Gastrocnemius medialis (tissue), 4 donors: ENCODE measurements around the gene IMPG2.

Experiments used
- CTCF ChIP-seq, 5 experiments: fragments of 450-650 bp in 3 of 5; fragments of 200-600 bp in 2 of 5; sonication (generic) in 2 of 5; IDR thresholded peaks in 4 of 5; conservative IDR thresholded peaks in 1 of 5; 1 replicate in 4 of 5; 2 replicates in 1 of 5; pipeline ENCODE4 v1.5.1; 2016 to 2019; ENCODE audit warnings: antibody characterized with exemption in 5 of 5, mild to moderate bottlenecking in 3 of 5, moderate library complexity in 3 of 5
- POLR2A ChIP-seq, 2 donors: fragments of 450-650 bp; IDR thresholded peaks; one replicate each; pipeline ENCODE4 v1.6.1; 2017; ENCODE audit warnings: antibody characterized with exemption in 2 of 2, mild to moderate bottlenecking in 2 of 2, moderate library complexity in 2 of 2

- TF ChIP-seq CTCF (IDR thresholded peaks at IDR 0.05 in 4 of 5, conservative IDR thresholded peaks at IDR 0.05 in 1 of 5) (no peak), POLR2A (IDR thresholded peaks at IDR 0.05) (no peak)
Observed at GRCh38 chr3:101216710-101217465, 103.5 kb downstream of the IMPG2 start.
